B cell (primary cell): ENCODE data around the gene DENND1A. TPM values are rescaled to one million over a fixed set of nuclear protein-coding genes. Genes with fewer than 3 reads are reported as not detected.

Experiments used
- ATAC-seq: fragments of 200-7000 bp; cut with Tn5 transposase; one replicate; pipeline ENCODE4 v1.10.0; 2021; ENCODE audit warnings: low read depth, mild to moderate bottlenecking, moderate number of reproducible peaks, moderate library complexity
- CTCF ChIA-PET: fragments of 350-600 bp; sonication (Branson Sonifier 250); formaldehyde crosslinking; loops from one replicate; lab custom pipeline; 2021; ENCODE audit warnings: antibody characterized with exemption, inconsistent platforms; lab: Charles Lee
- POLR2A ChIA-PET: fragments of 350-600 bp; sonication (Branson Sonifier 250); formaldehyde crosslinking; loops from one replicate; lab custom pipeline; 2021; ENCODE audit warnings: antibody characterized with exemption; lab: Charles Lee
- DNase-seq: peaks from one replicate; pipeline ENCODE4 v3.0.0; 2013
- H2AFZ ChIP-seq: 2 replicates; pipeline ENCODE4 v1.6.1; 2012; ENCODE audit warnings: mild to moderate bottlenecking, low read depth, low read length; ENCODE audit not compliant: insufficient read depth, poor library complexity, severe bottlenecking
- H3K27ac ChIP-seq, 2 donors: 1 replicate in 1 of 2; 2 replicates in 1 of 2; pipeline ENCODE4 v1.5.1; 2012 to 2013; ENCODE audit warnings: low read length in 2 of 2, mild to moderate bottlenecking in 2 of 2, moderate library complexity in 1 of 2
- H3K27me3 ChIP-seq, 4 experiments: fragments of 200-600 bp in 1 of 4; sonication (generic) in 1 of 4; replicated peaks in 1 of 4; 1 replicate in 2 of 4; 2 replicates in 2 of 4; pipeline versions ENCODE4 v1.6.1 to v1.7.0; 2013 to 2016; ENCODE audit warnings: low read length in 3 of 4, mild to moderate bottlenecking in 2 of 4, mixed read lengths in 1 of 4, moderate library complexity in 1 of 4; ENCODE audit not compliant: insufficient read depth in 4 of 4, control insufficient read depth in 3 of 4; ENCODE audit errors: control extremely low read depth in 1 of 4
- H3K36me3 ChIP-seq, 2 experiments: replicated peaks in 1 of 2; 1 replicate in 1 of 2; 2 replicates in 1 of 2; pipeline versions ENCODE4 v1.6.1 to v1.7.1; 2013; ENCODE audit warnings: low read length in 1 of 2; ENCODE audit not compliant: insufficient read depth in 2 of 2, control insufficient read depth in 1 of 2; ENCODE audit errors: control extremely low read depth in 1 of 2, extremely low read depth in 1 of 2
- H3K4me1 ChIP-seq, 2 donors: fragments of 200-600 bp in 1 of 2; sonication (generic) in 1 of 2; 1 replicate in 1 of 2; 2 replicates in 1 of 2; pipeline versions ENCODE4 v1.5.1 to v1.6.1; 2013 to 2017; ENCODE audit warnings: low read length in 2 of 2; ENCODE audit not compliant: control insufficient read depth in 2 of 2, insufficient read depth in 2 of 2
- H3K4me2 ChIP-seq: replicated peaks from 2 replicates; pipeline ENCODE3; 2012; ENCODE audit warnings: mild to moderate bottlenecking, low read depth, low read length; ENCODE audit not compliant: poor library complexity, severe bottlenecking
- H3K4me3 ChIP-seq, 5 experiments: fragments of 200-600 bp in 1 of 5; sonication (generic) in 1 of 5; 1 replicate in 3 of 5; 2 replicates in 2 of 5; pipeline versions ENCODE4 v1.5.1 to v1.7.0; 2011 to 2016; ENCODE audit warnings: low read length in 4 of 5, mild to moderate bottlenecking in 4 of 5, low read depth in 2 of 5, control low read depth in 1 of 5, moderate library complexity in 1 of 5; ENCODE audit not compliant: insufficient read depth in 1 of 5; ENCODE audit errors: control extremely low read depth in 1 of 5, extremely low read depth in 1 of 5
- H3K79me2 ChIP-seq: fragments of 200-600 bp; sonication (generic); one replicate; pipeline ENCODE4 v1.6.0; 2016; ENCODE audit warnings: low read length; ENCODE audit not compliant: control insufficient read depth, insufficient read depth
- H3K9ac ChIP-seq: fragments of 200-600 bp; sonication (generic); 2 replicates; pipeline ENCODE4 v1.6.1; 2017; ENCODE audit warnings: mild to moderate bottlenecking, low read length, moderate library complexity
- H3K9me3 ChIP-seq, 3 donors: one replicate each; pipeline versions ENCODE4 v1.6.1 to v1.7.1; 2013; ENCODE audit warnings: low read length in 2 of 3; ENCODE audit not compliant: control insufficient read depth in 2 of 3, insufficient read depth in 1 of 3; ENCODE audit errors: control extremely low read depth in 1 of 3
- H4K20me1 ChIP-seq: 2 replicates; pipeline ENCODE4 v1.6.0; 2012; ENCODE audit warnings: mild to moderate bottlenecking, low read length; ENCODE audit not compliant: insufficient read depth, control insufficient read depth, poor library complexity, severe bottlenecking
- H3K27ac Mint-ChIP-seq: one replicate; pipeline ENCODE4 v1.8.0; 2021; ENCODE audit warnings: mixed read lengths
- H3K27me3 Mint-ChIP-seq: one replicate; pipeline ENCODE4 v1.8.0; 2021; ENCODE audit warnings: mixed read lengths
- H3K4me1 Mint-ChIP-seq: one replicate; pipeline ENCODE4 v1.8.0; 2021; ENCODE audit warnings: mixed read lengths
- H3K4me3 Mint-ChIP-seq: one replicate; pipeline ENCODE4 v1.8.0; 2021; ENCODE audit warnings: mixed read lengths
- H3K9me3 Mint-ChIP-seq: one replicate; pipeline ENCODE4 v1.8.0; 2022; ENCODE audit warnings: mixed read lengths; ENCODE audit not compliant: insufficient read depth
- EZH2 ChIP-seq: IDR thresholded peaks from 2 replicates; pipeline ENCODE4 v1.6.1; 2012; ENCODE audit warnings: borderline replicate concordance, low read depth, mild to moderate bottlenecking, moderate library complexity, low read length; ENCODE audit not compliant: insufficient read depth, poor library complexity, severe bottlenecking
- WGBS: methylation state at CpG from one replicate; pipeline ENCODE4 v1.1.5; 2013; ENCODE audit warnings: missing lambda C conversion rate; ENCODE audit not compliant: insufficient coverage; 5-methylcytosine and 5-hydroxymethylcytosine counted together
- intact Hi-C: fragments of 100-400 bp; cut with micrococcal nuclease; formaldehyde crosslinking; loops from one replicate; pipeline ENCODE4 v1.10.0; 2022
- polyA plus RNA-seq: library from polyadenylated mRNA; depleted of rRNA; stranded (reverse); fragments of >200 nt; gene quantifications from 2 replicates; pipeline ENCODE4 v1.2.3, GENCODE V29; 2012
- total RNA-seq, 2 donors: library from RNA; stranded (reverse); fragments of 120-200 nt in 1 of 2; gene quantifications; 1 replicate in 1 of 2; 2 replicates in 1 of 2; pipeline versions ENCODE4 v1.2.3 to v1.2.4, GENCODE V29; 2013 to 2022
- TF ChIP-seq, protein P1 (sequence below): fragments of 200-600 bp; IDR thresholded peaks from one replicate; pipeline ENCODE4 v1.8.0; 2022; ENCODE audit warnings: antibody characterized with exemption, mild to moderate bottlenecking

DENND1A gene
- total and polyA plus RNA-seq, 2 donors (not counting 1 experiment from before 2014, with no cell fraction given) = 10.8 to 26.0 TPM

GRCh38 chr9:123964761-123965160 is 34.8 kb upstream of the DENND1A start:
- H3K79me2 ChIP-seq = no peaks in the 10 kb centered on the region
- no peak overlapping the region for H3K4me3 Mint-ChIP-seq
- no peaks in the 10 kb centered on the region for H3K9me3 Mint-ChIP-seq
- CTCF ChIA-PET = no interaction called here
- H3K36me3 ChIP-seq = no peaks in the 10 kb centered on the region
- intact Hi-C loops = no loop called here
- no peak overlapping the region for H3K9ac ChIP-seq
- H3K27me3 ChIP-seq = peaks cover 0 to 12% (median 2%) of the 10 kb centered on the region in 4 experiments
- H3K4me1 ChIP-seq = peaks cover 7 to 8% of the 10 kb centered on the region in 2 donors
- POLR2A ChIA-PET = no interaction called here
- no peaks in the 10 kb centered on the region for H4K20me1 ChIP-seq
- 3% methylated on average over 11 of the region's 12 CpGs for WGBS
- H3K4me3 ChIP-seq = no peak overlapping the region
- H3K4me2 ChIP-seq = peak overlapping the region; percentile 22
- H2AFZ ChIP-seq = peak overlapping the region; percentile 56
- no peak overlapping the region for H3K27ac Mint-ChIP-seq
- ATAC-seq (no peak), DNase-seq (peak; percentile 28)
- H3K27me3 Mint-ChIP-seq = peaks cover 44% of the 10 kb centered on the region
- H3K9me3 ChIP-seq = peaks cover 0 to 3% (median 0%) of the 10 kb centered on the region in 3 donors
- H3K4me1 Mint-ChIP-seq = peaks cover 13% of the 10 kb centered on the region
- no peak overlapping the region for H3K27ac ChIP-seq
- TF ChIP-seq EZH2 = no peak
- TF ChIP-seq, protein P1, sequence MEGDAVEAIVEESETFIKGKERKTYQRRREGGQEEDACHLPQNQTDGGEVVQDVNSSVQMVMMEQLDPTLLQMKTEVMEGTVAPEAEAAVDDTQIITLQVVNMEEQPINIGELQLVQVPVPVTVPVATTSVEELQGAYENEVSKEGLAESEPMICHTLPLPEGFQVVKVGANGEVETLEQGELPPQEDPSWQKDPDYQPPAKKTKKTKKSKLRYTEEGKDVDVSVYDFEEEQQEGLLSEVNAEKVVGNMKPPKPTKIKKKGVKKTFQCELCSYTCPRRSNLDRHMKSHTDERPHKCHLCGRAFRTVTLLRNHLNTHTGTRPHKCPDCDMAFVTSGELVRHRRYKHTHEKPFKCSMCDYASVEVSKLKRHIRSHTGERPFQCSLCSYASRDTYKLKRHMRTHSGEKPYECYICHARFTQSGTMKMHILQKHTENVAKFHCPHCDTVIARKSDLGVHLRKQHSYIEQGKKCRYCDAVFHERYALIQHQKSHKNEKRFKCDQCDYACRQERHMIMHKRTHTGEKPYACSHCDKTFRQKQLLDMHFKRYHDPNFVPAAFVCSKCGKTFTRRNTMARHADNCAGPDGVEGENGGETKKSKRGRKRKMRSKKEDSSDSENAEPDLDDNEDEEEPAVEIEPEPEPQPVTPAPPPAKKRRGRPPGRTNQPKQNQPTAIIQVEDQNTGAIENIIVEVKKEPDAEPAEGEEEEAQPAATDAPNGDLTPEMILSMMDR = no peak

DNA sequence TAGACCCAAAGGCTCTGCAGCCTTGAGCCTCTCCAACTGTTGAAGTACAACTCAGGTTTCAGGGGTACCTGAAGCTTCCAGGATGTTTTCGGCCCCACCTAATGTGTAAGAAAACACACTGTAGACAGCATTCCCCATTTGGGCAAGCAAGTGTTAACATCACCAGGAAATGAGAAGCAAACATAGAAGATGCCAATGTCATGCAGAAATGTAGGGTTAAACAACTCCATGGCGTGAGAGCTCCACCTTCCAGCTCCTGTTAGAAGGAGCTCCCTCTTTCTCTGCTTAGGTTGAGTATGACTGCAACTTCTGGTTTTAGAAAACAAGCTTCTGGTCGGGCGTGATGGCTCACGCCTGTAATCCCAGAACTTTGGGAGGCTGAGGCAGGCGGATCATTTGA is 31.0 kb upstream of the DENND1A start:
- POLR2A ChIA-PET = no interaction called here
- no peak overlapping the region for H2AFZ ChIP-seq

More for the DNA sequence above, 31.0 kb upstream of the DENND1A start:
- H3K4me2 ChIP-seq = no peak overlapping the region
- Mint-ChIP-seq H3K4me1 (peaks cover 13% of the 10 kb centered on the region), H3K4me3 (no peak overlapping the region), H3K27me3 (peaks cover 41% of the 10 kb centered on the region), H3K27ac (no peak overlapping the region), H3K9me3 (peaks cover 1% of the 10 kb centered on the region)
- no peak for DNase-seq
- no peak overlapping the region for H3K27ac ChIP-seq
- TF ChIP-seq, protein P1 = no peak
- no peak for TF ChIP-seq EZH2
- H3K36me3 ChIP-seq = no peaks in the 10 kb centered on the region
- peaks cover 0 to 3% (median 3%) of the 10 kb centered on the region in 3 donors for H3K9me3 ChIP-seq
- H3K4me1 ChIP-seq = peaks cover 7 to 8% of the 10 kb centered on the region in 2 donors
- no peak overlapping the region for H3K4me3 ChIP-seq
- H3K9ac ChIP-seq = no peak overlapping the region
- H4K20me1 ChIP-seq = no peaks in the 10 kb centered on the region
- ATAC-seq = no peak
- CTCF ChIA-PET = interaction anchor here (1.0 to 1.3 kb wide), 2 partner anchors 80 to 576 kb away, joined by 3 to 4 read pairs; no protein-coding TSS in a partner anchor
- 64% methylated on average over 5 of the region's 6 CpGs for WGBS
- peaks cover 0 to 18% (median 4%) of the 10 kb centered on the region in 4 experiments for H3K27me3 ChIP-seq
- intact Hi-C loops = no loop called here
- no peaks in the 10 kb centered on the region for H3K79me2 ChIP-seq
